NCI-H2171 treated with DMSO at 0.1 percent for 48 hours (cell line): ENCODE data around the gene ELFN2.

Experiments
- DNase-seq: peaks from one replicate; lab custom pipeline; 2025; lab: John Stamatoyannopoulos, UW

ELFN2 gene

DNA sequence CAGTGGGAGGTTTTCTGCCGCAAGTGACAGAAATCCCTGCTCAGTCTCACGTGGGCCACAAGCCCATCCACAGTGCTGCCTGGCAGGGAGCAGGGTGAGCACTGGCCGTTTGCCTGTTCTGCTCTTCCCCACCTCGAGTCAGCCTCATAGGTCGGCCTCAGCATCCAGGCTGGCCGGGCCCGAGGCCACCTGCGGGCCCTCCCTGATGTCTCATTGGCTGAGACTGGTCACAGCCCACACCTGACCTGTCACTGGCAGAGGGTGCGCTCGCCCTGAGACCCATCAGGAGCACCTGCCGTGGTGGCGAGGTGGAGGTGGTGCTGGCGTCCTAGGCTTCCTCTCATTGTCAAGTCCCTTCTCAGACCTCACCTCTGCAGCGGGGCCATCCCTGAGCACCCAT lies 72.1 kb downstream of the ELFN2 start:
- DNase-seq, result no peak

DNA sequence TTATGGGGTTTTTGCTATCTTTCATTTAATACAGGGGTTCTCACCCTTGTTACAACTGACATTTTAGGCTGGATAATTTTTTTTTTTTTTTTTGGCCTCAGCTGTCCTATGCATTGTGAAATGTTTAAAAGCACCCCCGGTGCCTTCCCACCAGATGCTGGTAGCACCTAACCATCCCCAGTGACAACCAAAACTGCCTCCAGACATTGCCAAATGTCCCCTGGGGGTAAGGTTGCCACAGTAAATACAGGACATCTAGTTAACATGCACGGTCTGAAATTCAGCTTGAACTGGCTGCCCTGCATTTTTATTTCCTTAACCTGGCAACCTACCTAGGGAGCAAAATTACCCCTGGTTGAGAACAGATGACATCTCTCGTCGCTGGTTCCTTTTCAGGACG lies 72.6 kb downstream of the ELFN2 start:
- DNase-seq, result peak; percentile 88

- DNase-seq, result no peak
Measured at GRCh38 chr22:37354261-37354660, 73.0 kb downstream of the ELFN2 start.

GRCh38 chr22:37353839-37354238 lies 73.4 kb downstream of the ELFN2 start:
- DNase-seq, result no peak

DNA sequence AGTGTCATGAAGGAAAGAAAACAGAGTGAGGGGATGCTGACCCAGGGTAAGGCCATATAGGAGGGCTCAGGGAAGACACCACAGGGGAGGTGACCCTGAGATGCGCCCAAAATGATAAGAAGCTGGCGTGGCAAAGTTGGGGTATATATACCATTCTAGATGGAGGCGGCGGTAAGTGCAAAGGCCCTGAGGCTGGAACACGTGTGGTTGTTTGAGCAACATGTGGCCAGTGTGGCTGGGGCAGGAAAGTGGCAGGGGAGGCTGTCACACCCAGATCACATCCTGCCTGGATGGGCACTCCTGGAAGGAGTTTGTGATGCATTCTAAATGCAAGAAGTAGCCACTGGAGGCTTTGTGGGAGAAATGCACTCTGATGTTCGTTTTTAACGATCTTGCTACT lies 74.8 kb downstream of the ELFN2 start:
- no peak for DNase-seq

GRCh38 chr22:37351232-37351631 lies 76.0 kb downstream of the ELFN2 start:
- peak; percentile 52 for DNase-seq

DNA sequence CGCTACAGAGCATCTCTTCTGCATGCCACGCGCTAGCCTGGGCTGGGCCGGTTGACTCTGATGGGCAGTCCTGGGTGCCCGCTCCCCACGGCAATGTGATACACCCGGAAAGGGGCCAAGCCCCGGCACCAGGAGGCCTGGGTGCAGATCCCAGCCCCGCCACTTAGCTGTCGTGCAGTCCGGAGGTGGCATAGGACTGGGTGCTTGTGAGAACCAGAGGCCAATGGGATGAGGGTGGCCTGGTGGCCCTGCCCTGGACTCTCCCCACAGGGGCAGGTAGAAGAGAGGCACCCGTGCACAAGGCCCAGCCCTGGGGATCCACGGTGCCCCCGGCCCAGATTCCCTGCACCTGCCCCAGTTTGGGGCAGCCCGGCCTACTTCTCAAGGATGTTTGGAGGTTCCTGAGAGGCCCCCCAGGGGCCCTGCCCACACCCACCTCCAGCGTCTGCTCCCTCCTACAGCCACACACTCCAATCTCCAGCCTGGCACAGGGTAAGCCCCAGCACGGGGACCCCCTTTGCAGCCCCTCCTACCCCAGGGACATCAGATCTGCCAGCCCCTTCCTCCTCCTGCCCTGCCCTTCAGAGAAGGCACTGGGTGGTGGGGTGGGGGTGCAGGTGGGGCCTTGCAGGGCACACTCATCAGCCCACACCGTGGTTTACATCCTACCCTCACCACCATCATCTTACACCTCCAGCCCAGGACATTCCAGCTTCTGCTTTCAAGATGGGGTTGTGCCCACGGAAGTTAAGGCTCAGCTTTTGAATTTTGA lies 78.0 kb downstream of the ELFN2 start:
- no peak for DNase-seq

DNA sequence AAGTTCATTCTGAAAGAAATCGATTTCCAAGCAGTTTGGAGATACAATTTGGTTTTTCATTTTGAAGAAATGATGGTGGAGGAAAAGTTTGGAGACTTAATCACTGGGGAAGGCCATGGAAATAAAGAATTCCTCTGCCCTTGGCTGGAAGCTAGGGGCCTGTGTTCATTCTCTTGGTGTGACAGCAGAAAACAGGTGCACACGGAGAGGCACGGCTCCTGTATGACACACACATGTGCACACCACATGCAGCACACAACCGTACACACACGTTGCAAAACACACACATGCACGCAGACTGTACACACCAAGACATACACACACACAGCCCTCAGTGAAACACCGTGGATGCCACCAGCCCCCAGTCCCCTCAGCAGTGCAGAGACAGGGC lies 80.8 kb downstream of the ELFN2 start:
- DNase-seq, result no peak

- peak; percentile 67 for DNase-seq
Measured at GRCh38 chr22:37345863-37346504, 81.3 kb downstream of the ELFN2 start.

- no peak for DNase-seq
Measured at GRCh38 chr22:37344735-37345449, 82.4 kb downstream of the ELFN2 start.

DNA sequence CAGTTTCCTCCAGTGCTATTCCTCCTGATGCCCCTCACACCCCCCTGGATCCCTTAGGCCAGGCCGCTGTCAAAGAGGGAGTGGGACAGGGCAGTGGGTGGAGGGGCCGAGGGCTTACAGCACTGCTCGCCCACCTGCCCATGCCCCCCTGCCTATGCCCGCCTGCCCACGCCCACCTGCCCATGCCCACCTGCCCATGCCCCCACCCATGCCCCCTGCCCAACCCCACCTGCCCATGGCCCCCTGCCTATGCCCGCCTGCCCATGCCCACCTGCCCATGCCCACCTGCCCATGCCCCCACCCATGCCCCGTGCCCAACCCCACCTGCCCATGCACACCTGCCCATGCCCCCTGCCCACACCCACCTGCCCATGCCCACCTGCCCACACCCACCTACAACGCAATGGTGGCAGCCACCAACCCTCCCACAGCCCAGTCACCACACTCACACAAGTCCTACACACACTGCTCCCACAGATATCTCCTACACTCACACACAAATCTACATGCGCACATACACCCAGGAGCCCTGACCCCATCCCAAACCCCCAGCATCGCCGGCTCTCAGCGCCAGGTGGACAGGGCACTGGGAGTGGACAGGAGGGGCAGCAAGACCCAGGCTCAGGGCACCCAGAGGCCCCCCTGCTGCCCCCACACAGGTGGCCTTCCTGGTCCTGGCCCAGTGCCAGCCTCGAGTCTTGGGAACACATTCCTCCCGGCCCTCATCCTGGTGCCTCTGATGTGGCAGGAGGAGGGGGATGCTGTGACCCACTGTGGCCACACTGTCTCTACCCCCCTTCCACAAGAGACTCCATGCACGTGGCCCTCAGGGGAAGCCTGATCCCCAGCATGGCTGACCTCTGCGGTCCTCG lies 83.2 kb downstream of the ELFN2 start:
- DNase-seq, result peak; percentile 36

DNA sequence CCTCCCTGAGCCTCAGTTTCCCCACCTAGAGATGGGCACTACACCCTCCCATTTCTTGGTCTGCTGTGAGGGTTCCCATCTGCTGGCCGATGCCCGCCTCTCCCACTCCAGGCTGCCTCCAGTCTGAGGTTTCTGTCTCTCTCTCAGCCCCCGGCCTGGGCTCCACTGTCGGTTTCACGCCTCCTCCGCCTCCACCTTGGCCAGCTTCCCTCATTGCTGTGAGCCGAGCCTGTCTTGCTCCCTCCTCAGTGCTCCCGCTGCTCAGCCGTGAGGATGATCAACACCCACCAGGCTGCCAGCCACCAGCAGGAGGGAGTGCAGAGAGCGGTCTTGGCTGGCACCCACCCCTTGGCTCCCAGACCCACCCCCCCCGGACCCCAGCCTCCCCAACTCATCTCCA lies 83.9 kb downstream of the ELFN2 start:
- no peak for DNase-seq

GRCh38 chr22:37342065-37342464 lies 85.2 kb downstream of the ELFN2 start:
- no peak for DNase-seq

- DNase-seq, result peak; percentile 98
Measured at GRCh38 chr22:37340331-37341262, 86.7 kb downstream of the ELFN2 start.

DNA sequence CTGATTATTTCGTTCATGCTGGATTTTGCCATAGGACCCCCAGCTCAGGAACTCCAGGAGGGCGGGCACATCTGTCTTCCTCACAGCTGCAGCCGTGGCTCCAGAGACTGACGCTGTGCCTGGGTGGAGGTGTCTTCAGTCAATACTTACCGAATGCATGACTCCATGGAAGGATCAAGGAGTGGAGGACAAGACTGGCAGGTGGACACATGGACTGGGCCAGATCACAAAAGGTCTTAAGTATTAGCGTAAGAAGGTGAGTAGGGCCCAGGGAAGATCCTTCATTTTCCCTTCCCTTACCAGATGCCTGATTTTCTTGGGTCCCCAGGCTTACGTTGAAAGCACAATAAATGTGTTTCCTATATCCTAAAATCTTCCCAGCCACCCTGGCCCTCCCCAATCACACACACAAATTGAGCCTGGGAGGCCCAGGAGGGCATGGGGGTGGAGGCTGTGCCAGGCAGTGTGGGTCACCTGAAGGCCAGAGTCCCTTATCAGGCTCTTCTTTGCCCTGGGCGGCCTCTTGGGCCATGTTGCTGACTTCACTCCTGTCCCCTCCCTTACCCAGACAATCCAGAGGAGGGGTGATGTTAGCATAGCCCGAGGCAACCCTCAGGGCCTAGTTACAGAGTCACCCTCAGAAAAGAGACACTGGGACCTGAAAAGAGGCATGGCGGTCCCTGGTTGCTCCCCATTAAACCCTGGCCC lies 88.6 kb downstream of the ELFN2 start:
- DNase-seq, result no peak

- no peak for DNase-seq
Measured at GRCh38 chr22:37337204-37337943, 89.9 kb downstream of the ELFN2 start.

- DNase-seq, result peak; percentile 62
Measured at GRCh38 chr22:37336579-37336978, 90.7 kb downstream of the ELFN2 start.

DNA sequence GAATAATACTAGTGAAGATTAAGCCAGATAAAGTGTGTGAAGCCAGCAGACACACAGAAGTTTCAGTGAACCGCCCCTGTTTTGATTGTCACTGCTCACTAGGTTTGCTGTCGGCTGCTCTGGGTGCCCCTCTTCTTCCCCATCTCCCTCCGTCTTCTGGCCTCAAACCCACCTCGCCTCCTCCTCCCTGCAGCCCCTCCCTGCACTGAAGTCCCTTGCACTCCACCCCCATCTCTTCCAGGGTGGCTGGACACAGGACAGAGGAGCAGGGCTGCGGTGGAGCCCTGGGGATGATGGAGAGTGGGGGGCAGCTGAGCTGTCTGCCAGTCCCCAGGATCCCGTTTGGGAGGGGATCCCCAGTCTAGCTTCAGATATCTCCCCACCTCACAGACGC lies 91.5 kb downstream of the ELFN2 start:
- DNase-seq, result no peak
